ENCODE data around the gene ARSG. TPM values are rescaled to one million over a fixed set of nuclear protein-coding genes. Genes with fewer than 3 reads are reported as not detected.

ARSG gene
- total and polyA plus RNA-seq, 2 of the 13 experiments (the other 11 are each of a cell fraction or from before 2014, with no cell fraction given) = 3.7 to 15.2 TPM

- TF ChIP-seq POLR2AphosphoS2 (IDR thresholded peaks at IDR 0.05; ENCODE audit: low read depth, low read length) = no peak
- TF ChIP-seq ISL2 (CRISPR knock-in tag; IDR thresholded peaks at IDR 0.05) = peak; percentile 56
- TF ChIP-seq POLR2AphosphoS5 (IDR thresholded peaks at IDR 0.05; ENCODE audit: low read depth, low read length) = peak; percentile 56; the same call in 1 of the 2 replicates
- no peak for TF ChIP-seq SNAI1 (CRISPR knock-in tag; IDR thresholded peaks at IDR 0.05; ENCODE audit: borderline replicate concordance)
- TF ChIP-seq TIGD3 (CRISPR knock-in tag; IDR thresholded peaks at IDR 0.05; ENCODE audit: borderline replicate concordance) = no peak
- TF ChIP-seq ZNF264 (CRISPR knock-in tag; IDR thresholded peaks at IDR 0.05) = peak; percentile 39; the same call in 1 of the 2 replicates
- no peak for TF ChIP-seq JUND (CRISPR knock-in tag; IDR thresholded peaks at IDR 0.05)
- peak; percentile 3; the same call in 1 of the 2 replicates for TF ChIP-seq GZF1 (CRISPR knock-in tag; IDR thresholded peaks at IDR 0.05)
- TF ChIP-seq CBX5 (CRISPR knock-in tag; IDR thresholded peaks at IDR 0.05; ENCODE audit: borderline replicate concordance) = peak; percentile 75; the same call in 1 of the 2 replicates
- TF ChIP-seq ZNF180 (CRISPR knock-in tag; IDR thresholded peaks at IDR 0.05; ENCODE audit: borderline replicate concordance, low read depth) = no peak
- 0 out of 2 replicates have a peak, but pooled peaks have one; percentile 42 for TF ChIP-seq ZNF430 (CRISPR knock-in tag; IDR thresholded peaks at IDR 0.05)
- TF ChIP-seq ELF3 (CRISPR knock-in tag; IDR thresholded peaks at IDR 0.05) = peak; percentile 79
- no peak for TF ChIP-seq FLYWCH1 (CRISPR knock-in tag; IDR thresholded peaks at IDR 0.05)
- no peak for TF ChIP-seq GLMP (CRISPR knock-in tag; IDR thresholded peaks at IDR 0.05; ENCODE audit: borderline replicate concordance)
- TF ChIP-seq MAFK (conservative IDR thresholded peaks at IDR 0.05 in 1 of 2, IDR thresholded peaks at IDR 0.05 in 1 of 2; ENCODE audit: low read length in 2 of 2) = no peak
- TF ChIP-seq ZNF207 (IDR thresholded peaks at IDR 0.05; ENCODE audit: borderline replicate concordance) = no peak
- TF ChIP-seq, protein P1, sequence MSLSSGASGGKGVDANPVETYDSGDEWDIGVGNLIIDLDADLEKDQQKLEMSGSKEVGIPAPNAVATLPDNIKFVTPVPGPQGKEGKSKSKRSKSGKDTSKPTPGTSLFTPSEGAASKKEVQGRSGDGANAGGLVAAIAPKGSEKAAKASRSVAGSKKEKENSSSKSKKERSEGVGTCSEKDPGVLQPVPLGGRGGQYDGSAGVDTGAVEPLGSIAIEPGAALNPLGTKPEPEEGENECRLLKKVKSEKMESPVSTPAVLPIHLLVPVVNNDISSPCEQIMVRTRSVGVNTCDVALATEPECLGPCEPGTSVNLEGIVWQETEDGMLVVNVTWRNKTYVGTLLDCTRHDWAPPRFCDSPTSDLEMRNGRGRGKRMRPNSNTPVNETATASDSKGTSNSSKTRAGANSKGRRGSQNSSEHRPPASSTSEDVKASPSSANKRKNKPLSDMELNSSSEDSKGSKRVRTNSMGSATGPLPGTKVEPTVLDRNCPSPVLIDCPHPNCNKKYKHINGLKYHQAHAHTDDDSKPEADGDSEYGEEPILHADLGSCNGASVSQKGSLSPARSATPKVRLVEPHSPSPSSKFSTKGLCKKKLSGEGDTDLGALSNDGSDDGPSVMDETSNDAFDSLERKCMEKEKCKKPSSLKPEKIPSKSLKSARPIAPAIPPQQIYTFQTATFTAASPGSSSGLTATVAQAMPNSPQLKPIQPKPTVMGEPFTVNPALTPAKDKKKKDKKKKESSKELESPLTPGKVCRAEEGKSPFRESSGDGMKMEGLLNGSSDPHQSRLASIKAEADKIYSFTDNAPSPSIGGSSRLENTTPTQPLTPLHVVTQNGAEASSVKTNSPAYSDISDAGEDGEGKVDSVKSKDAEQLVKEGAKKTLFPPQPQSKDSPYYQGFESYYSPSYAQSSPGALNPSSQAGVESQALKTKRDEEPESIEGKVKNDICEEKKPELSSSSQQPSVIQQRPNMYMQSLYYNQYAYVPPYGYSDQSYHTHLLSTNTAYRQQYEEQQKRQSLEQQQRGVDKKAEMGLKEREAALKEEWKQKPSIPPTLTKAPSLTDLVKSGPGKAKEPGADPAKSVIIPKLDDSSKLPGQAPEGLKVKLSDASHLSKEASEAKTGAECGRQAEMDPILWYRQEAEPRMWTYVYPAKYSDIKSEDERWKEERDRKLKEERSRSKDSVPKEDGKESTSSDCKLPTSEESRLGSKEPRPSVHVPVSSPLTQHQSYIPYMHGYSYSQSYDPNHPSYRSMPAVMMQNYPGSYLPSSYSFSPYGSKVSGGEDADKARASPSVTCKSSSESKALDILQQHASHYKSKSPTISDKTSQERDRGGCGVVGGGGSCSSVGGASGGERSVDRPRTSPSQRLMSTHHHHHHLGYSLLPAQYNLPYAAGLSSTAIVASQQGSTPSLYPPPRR (CRISPR knock-in tag; IDR thresholded peaks at IDR 0.05; ENCODE audit: borderline replicate concordance) = peak; percentile 37; the same call in 1 of the 2 replicates
- TF ChIP-seq ZSCAN21 (CRISPR knock-in tag; IDR thresholded peaks at IDR 0.05; ENCODE audit: borderline replicate concordance) = no peak
- TF ChIP-seq GATAD2A (CRISPR knock-in tag; IDR thresholded peaks at IDR 0.05) = peak; percentile 57
- no peak for TF ChIP-seq ASH2L (IDR thresholded peaks at IDR 0.05; ENCODE audit: insufficient read length, low read depth, low read length)
- no peak for TF ChIP-seq ATF6 (CRISPR knock-in tag; conservative IDR thresholded peaks at IDR 0.05)
These were observed 166.4 kb downstream of the ARSG start (continued) for GRCh38 chr17:68457539-68458259.
